HG02943 (cell line): Measurements from ENCODE around the gene ADAM19.

Experiments
- ATAC-seq: cut with Tn5 transposase; IDR thresholded peaks from one replicate; pipeline ENCODE4 v1.9.1; 2021; ENCODE audit warnings: mild to moderate bottlenecking, low read depth, moderate library complexity; ENCODE audit not compliant: unreplicated experiment

ADAM19 gene

DNA sequence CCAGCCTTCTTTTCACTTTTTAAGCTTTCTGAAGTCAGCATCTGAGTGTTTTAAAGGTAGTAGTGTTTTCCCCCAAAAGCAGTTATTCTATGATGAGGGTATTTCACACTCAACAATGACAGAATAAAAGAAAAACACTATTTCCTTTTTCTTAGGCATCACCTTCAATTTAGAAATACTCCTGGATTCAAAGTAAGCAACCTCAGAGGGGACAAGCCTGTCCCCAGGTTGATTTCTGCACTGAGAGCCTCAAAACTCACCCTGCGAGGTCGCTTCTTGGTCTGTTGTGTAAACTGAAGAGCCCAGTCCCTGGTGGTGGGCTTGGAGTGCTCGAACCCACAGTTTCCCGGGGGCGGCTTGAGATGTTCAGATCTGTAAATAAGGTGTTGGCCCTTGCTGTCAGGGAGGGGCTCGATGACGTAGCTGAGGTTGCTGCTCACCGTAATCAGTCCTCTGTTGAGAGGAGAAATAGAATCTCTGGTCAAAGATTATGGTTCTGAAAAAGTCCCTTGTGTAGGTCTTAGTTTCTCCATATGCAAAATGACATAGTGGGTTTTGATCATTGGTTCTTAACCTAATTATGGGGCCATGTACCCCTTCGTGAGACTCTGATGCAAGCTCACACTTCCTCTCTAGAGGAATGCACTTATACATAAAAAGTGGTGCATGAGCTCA, 55.9 kb downstream of the ADAM19 start:
- no peak for ATAC-seq

DNA sequence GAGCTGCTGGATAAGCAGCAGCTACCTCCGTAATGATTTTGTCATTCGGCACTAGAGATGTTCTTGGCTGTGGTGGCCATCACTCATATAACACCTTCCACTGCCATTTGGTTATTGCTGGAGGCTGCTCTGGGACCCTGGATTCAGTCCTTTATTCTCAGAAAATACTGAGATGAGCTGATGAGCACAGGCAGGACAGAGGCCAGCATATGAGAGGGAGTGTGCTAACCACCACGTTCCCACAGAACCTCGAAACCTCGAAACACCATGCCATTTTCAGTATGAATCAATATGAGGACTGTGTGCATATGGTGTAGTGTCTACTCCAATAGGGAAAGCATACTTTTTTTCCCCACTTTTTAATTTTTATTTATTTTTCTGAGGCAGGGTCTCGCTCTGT, 56.6 kb downstream of the ADAM19 start:
- peak; percentile 59 for ATAC-seq

DNA sequence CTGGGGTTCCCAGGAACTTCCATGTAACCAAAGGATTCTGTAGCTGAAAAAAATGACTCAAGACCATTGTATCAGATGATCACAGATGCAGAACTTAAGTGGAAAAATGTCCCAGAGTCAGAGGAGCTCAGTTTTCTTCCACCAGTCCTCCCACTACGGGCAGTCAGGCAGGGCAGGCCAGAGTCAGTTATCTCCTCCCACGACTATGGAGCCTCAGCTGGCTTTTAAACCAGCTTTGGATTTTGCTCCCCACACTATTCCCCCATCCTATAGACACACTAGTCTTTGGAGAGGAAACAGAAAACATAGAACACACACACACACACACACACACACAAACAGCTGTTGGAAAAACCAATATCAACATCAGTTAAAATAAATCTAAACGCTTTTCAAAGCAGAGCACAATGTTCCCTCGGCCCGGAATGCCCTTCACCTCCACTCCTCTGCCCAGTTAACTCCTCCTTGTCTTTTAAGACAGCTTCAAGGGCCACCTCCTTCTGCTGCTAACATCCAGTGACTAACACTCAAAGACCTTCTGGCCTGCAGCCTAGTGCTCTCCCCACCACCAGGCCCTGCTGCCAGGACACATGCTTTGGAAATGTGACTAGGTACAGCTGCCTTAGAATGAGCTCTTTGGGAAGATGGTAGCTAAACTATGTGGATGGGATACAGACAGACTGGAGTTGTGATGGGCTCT, 58.8 kb downstream of the ADAM19 start:
- ATAC-seq = no peak

DNA sequence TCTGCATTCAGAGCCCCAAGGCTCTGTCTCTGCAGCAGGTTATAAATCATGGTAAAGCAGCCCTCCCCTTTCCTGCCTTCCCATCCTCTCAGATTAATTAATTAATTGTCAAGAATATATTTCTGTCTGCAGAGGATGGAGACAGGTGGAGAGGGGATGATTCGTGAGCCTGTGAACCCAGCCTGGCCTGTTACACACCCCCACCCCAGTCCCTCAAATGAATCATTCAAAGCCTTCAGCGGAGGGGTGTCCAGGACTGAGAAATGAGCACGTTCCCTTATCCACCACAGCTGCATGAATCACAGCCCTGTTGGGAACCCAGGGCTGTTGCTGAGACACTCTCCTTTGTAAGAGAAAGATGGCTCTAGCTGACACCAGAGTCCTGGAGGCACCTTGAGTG, 59.6 kb downstream of the ADAM19 start:
- no peak for ATAC-seq

DNA sequence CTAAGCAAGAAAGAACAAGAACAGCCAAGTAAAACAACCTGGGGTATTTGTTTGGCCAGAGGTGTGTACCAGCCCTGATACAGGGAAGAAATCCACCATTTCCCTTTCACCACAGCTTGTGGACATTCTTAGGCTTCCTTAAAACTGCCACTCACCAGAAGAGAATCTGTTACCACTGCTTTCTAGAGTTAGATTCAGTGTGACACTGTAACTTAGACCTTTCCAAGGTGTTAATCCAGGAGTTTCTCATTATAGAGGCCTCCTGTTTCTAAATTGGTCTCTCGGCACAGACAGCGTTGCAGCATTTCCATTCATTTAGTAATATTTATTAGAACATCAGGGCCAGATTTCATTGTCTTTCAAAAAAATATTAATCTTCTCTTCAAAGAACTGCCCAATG, 60.6 kb downstream of the ADAM19 start:
- no peak for ATAC-seq

DNA sequence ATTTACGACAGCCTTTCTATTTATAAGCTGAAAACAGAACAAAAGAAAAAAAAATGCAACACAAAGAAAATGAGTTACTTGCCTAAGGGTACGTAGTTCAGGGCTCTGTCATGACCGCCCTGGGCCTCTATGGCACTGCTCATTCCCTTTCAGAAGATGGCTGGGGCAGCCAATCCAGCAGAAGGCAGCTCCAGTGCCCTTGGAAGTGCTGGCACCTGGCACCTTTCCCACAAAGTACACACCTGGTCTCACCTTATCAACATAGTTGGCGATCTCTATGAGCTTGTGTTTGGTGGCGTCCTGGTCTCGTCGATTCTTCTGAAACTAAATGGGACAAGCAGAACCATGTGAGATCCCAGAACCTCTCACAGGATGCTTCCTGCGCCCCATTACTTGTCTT, 62.4 kb downstream of the ADAM19 start:
- ATAC-seq = no peak

DNA sequence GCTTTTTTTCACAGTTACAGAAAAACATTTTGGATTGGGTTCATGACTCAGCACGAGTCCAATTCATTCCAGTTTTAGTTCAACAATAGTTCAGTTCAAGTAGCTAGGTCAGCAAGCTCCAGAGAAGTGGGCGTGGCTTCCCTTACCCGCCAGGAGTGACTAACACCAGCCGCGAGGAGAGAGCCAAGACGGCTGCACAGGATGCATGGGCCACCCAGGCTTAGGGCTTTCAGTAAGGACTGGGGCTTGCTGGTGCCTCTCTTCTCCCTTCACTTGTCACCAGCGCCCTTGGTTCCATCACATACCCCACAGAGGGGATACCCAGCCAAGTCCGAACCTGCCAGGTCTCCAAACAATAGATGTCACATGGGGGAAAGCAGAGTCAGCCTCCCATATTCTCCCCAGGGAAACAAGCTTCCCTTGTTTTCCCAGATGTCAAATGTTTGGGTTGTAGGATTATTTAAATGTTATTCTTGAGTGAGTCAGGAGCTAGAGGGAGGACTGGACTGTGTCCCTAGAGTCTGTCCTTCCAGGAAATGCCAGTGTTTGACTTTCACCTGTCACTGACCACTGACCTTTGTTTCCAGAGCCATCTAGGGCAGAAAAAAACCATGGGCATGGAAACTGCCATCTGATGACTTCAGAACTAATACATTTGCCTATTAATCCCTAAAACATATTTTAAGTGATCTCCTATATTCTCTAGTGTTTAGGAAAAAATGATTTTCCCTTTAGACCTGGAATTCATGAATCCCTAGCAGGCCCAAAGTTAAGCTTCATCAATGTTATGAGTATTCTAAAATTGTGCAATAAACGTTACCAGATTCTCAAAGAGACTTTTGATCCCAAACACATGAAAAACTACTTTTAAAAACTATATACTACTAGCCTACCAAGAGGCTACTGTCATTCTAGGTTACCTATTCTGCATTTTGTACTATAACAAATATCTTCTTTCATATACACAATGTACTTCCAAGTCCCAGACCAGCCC, 63.6 kb downstream of the ADAM19 start:
- no peak for ATAC-seq

DNA sequence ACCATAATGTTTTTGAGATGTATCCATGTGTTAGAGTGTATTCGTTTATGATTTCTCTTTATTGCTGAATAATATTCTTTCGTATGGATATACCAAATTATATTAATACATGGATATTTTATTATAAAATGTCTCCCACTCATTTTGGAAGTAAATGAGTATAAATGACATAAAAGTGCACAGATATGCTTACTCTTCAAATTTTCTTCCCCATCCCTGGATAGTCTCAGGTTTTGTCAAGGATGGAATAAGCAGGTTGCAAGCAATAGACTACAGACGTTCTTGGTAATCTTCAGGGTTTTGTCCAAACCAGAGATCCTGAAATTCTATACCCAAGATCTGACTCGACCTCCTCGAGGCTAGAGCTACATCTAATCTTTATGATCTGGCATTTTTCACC, 64.9 kb downstream of the ADAM19 start:
- ATAC-seq = no peak

DNA sequence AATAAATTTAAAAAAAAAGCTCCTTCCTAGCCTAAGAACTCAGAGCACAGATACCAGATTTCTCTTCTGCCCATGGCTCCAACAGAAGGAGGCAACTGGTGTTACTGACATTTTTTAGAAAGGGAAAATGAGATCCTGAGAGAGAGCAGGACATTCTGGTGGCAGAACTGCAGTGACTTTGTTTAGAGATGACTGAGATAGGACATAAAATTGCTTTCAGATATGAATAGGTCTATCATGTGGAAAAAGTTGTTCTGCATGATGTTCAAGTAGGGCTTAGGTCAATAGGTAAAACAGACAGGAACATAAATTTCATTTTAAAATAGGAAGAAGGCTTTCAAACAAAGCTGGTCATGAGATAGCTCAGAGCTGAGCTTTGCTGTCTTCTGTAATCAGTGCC, 66.0 kb downstream of the ADAM19 start:
- no peak for ATAC-seq

DNA sequence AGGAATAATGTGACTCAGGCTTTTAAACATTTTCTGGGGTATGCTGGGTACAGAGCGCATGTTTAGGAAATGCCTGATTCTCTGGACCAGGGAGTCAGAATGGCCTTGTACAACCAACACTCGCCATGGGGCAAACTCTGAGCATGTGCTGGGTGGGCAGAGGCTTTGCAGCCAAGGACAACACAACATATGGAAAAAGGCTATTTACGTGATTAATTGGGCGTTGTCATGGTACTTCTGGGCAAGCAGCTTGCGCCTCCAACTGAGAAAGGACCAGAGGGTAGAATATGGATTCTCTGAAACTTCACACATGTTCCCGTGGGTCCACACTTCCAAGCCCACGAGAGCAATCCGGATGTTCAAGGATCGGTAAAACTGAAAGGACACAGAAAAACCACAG, 66.5 kb downstream of the ADAM19 start:
- no peak for ATAC-seq

DNA sequence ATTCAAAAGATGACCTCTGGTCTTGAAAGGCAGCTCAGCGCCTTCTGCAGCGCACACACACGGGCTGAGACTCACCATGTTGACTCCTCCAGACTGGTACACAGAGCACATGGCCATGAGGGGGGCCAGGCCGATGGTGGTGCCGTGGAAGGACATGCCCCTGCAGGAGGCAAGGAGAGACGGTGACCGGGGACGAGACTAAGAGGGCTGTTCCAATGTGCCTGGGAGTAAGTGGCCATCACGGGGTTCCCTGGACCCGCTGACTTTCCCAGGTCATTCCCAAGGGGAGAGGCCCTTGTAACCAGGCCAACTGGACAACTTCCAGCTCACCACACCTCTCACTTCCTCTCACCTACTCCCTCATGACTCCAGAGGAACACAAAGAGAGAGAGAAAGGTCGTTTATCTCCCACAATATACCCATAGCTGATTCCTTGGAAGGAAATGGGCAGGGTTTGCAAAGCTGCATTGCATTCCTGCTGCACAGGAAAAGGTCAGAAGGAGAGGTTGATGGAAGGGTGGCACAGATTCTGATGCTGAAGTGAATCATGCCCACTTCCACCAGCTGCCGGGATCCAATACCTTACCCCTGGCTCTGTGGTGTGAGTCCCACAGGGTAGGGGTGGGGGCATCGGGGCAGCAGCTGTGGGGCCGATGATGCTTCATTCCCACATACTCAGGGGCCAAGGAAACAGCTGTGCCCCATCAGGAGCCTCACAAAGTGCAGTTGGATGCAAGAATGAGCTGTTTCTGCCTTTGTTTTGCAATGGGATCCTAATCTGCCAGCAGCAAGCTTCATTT, 68.4 kb downstream of the ADAM19 start:
- no peak for ATAC-seq

DNA sequence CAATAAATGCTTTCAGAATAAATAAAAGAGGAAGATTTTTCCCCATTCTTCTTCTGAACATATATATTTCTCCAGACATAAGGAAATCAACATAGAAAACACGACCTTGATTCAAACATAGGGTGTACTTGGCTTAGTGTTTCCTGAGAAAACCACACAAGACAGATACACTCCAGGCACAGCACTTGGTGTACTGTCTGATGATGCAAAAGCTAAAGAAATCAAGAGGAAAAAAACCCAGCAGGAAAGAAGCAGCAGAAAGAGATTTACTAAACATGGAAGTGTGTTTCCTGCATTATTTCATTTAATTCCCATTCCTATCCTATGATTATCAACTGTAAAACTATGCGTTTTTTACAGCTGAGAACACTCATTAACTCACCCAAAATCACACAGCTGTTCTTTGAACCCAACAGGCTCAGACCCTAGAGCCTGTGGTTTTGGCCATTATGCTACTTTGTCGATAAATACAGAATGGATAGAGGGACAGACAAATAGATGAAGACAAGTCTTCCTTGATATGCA, 69.4 kb downstream of the ADAM19 start:
- no peak for ATAC-seq

DNA sequence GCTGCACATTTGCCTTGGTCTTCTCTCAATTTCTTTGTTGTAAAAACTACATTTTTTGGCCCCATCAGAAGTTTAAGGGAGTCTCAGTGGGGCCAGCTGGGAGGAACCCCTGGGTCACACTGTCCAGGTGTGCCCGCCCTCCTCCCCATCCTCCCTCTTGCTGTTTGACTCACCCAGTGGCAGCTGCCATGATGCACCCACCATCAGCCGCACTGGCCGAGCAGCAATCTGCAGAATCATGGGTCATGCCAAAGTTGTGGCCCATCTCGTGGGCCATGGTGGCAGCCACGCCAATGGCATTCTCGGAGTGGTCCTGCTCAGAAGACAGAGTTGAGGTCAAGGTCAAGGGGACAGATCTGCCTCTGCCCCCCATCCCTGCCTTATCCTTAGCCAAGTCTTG, 70.1 kb downstream of the ADAM19 start:
- ATAC-seq = no peak

DNA sequence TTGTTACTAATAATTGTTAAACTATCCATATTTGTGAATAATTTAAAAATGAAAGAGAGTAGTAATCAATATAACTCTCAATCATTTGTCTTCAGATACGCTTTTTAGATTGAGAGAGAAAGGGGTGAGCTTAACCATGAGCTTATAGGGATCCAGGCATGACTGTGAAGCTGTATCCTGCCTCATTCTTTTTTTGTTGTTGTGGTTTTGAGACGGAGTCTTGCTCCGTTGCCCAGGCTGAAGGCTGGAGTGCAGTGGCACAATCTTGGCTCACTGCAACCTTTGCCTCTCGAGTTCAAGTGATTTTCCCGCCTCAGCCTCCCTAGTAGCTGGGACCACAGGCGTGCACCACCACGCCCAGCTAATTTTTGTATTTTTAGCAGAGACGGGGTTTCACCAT, 71.5 kb downstream of the ADAM19 start:
- ATAC-seq = no peak

DNA sequence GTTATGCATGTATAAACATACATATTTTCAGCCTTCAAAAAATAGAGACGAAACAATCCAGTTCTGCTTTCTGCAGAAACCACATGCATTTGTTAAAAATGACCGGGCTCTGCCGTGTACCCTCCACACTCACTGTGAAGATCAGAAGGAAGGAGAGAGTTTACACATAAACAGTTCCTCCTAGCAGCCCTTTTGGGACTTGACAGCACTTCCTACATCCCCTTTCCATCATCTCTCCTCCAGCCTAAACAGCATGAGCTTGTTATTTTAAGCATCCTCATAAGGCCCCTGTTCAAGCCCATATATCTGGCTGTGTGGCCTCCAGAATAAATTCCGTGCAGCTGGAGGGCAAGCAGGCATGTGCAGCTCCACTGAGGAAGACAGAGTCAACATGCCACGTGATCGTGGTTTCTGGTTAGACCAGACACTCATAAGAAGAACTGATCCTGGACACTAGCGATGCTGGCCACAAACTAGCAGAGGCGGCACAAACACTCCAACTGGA, 73.4 kb downstream of the ADAM19 start:
- peak; percentile 82 for ATAC-seq

DNA sequence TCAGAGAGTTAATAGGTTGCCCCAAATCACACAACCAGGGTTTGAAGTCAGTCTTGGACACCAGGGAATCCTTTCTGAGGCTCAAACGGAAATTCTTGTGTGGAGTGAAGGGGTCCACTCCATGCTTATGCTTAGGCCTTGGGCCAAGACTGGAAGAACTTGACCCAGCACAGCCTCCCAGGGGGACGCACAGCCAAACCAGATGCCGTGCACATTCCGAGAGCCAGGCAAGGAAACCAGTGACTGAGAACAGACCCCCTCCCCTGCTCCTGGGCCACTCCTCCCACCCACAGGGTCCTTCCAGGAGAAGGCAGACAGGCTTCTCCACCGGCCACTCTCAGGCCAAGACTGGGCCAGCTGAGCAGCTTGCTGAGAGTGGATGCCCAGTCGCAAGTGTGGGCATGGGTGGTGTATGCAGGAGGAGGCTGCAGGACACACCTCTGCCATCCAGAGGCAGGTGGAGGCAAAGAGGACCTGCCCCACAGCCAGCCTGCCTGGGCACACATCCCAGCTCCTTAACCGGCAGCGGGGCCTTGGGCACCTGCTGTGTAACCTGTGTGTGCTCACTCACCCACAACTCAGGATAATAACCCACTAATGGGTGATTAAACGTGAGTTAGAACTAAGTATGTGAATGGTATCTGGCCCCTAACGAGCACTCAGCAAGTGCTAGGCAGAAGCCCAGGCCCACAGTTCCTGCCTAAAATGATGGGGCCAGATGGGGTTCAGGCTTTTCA, 77.5 kb downstream of the ADAM19 start:
- no peak for ATAC-seq

DNA sequence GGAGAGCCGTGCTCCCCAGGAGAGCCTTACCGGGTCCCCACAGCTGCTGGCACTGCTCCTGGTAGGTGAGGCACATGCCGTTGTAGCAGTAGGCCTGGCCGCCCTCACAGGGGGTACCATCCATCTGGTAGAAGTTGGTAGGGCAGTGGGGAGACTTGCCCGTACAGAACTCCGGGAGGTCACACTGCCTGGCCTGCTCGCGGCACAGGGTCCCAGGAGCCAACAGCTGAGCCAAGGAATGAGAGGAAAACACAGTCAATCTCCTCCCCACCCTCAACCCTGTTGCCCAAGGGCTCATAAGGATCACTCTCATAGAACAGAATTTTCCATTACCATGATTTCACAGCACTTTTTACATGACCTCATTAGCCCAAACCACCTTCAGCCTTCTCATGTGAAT, 78.7 kb downstream of the ADAM19 start:
- ATAC-seq = no peak

DNA sequence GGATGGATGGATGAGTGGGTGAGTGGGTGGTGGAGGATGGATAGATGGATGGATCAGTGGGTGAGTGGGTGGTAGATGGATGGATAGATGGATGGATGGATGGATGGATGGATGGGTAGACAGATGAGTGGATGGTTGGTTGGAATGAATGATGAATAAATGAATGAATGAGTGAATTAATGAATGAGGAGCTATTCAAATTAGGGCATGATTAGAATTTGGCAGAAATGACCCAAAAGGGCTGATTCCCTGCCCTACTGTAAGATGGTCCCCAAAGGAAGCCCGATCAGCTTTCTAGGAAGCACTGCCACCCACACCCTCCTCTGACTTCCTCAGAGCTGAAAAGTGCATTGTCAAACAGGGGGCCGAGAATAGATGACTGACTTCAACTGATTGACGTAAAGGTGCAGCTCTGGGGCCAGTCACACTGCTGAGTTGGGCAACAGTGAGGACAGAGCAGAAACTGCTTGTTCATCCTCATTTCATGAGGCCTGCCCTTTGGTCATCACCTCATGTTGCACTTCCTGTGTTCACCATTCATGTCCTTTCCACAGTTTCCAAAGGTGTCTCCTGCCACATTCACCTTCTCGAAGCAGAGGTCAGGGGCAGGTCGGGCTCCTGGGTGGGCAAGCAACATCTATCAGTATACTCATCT, 81.3 kb downstream of the ADAM19 start:
- no peak for ATAC-seq

DNA sequence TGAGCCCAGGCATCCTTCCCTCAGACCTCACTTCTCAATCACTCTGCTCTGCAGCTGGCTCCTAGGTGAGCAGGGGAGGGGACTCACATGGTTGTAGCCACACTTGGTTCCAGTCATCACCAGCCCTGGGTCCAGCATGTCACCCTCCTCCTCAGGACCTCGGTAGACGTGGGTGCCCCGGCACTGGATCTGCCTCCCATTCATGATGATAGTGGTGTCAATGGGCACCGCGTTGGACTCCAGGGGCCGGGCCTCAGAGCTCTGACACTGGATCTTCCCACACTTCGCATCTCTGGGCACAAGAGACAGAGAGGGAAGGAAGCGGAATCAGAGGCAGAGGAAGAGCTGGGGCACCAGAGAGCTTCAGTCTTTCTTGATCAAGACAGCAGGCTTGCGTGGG, 82.7 kb downstream of the ADAM19 start:
- no peak for ATAC-seq
